NCI-H128 (cell line): ENCODE results near the gene POLR1E.
"Not testable (repeated sequence)": the region's sequence is repeated elsewhere in the genome, so short reads cannot be mapped to it uniquely, and the experiment has no call there.

ENCODE experiments used
- DNase-seq: peaks from one replicate; lab custom pipeline; 2025; ENCODE audit not compliant: unreplicated experiment; lab: John Stamatoyannopoulos, UW

The POLR1E gene

GRCh38 chr9:37501957-37502596 lies 16.3 kb downstream of the POLR1E start:
- no peak for DNase-seq

- DNase-seq, result no peak
These were observed 18.0 kb downstream of the POLR1E start for GRCh38 chr9:37503736-37504135.

GRCh38 chr9:37504605-37505004 lies 18.9 kb downstream of the POLR1E start:
- DNase-seq, result no peak

GRCh38 chr9:37507566-37508134 lies 21.9 kb downstream of the POLR1E start:
- no peak for DNase-seq

DNA sequence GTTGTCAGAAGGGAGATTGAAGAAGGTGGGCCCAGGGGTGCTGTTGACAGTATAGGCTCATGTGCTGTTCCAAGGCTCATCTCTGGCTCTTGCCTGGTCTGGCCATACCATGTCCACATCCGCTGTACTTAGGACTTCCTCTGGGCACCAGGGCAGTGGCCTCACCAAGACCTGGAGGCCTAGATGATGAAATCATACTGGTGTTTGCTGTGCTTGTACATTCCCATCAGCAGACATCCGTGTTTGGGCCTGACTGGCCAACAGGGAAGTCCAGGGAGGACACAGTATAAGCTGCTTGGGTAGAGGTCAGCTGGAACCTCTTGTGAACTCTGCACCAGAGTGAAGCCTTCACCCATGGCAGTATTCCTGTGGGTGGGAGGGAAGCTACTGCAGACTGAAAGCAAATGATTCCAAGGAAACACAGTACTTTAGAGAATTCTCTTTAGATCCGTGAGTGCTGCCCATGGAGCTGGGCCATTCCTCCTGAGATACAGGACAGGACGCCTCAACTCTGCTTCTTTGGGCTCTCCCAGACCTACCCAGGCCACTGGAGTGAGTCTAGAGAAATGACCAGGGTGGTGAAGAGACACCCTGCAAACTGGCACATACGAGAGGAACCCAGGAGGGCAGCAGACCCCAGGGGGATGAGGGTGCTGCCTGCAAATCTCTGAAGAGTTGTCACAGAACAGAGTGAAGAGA lies 22.5 kb downstream of the POLR1E start:
- DNase-seq, result no peak

DNA sequence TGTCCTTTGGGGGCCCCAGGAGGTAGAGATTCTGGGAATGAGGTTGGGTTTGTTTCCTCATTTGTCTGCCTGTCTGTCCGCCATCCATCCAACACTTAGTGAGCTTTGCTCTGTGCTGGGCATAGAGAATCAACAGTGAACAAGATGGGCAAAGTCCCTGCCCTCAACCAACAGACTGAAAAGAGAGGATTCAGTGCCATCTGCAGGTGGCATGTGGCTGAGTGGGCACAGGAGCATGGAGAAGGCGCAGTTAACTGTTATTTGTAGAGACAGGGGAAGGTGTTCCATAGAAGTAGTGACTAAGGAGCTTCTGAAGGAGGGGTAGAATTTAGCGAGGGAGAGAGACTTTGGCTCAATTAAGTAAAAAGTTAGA lies 23.1 kb downstream of the POLR1E start:
- no peak for DNase-seq

DNA sequence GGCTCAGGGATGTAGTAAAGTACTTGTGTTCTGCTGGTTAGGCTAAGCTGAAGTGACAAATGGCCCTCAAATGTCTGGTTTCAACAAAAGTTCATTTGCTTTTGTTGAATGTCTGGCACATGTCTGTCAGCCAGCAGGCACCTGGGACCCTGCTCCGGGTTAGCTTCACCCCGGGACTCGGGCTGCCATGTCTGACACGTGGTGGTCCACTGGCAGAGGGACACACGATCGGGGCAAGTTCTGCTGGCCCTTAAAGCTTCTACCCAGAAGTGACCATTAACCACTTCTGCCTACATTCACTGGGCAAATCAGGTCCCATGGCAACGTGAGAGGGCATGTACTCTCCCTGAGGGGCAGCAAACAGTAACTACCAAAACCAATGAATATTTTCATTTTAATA lies 23.8 kb downstream of the POLR1E start:
- no peak for DNase-seq

DNA sequence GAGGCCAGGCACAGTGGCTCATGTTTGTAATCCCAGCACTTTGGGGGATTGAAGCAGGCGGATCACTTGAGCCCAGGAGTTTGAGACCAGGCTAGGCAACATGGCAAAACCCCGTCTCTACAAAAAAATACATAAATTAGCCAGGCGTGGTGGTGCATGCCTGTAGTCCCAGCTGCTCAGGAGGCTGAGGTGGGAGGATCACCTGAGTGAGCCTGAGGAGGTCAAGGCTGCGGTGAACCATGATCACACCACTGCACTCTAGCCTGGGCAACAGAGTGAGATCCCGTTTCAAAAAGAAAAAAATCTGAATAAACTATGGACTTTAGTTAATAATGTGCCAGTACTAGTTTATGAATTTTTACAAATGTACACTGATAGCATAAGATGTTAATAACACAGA lies 24.3 kb downstream of the POLR1E start:
- DNase-seq, result not testable (repeated sequence)

DNA sequence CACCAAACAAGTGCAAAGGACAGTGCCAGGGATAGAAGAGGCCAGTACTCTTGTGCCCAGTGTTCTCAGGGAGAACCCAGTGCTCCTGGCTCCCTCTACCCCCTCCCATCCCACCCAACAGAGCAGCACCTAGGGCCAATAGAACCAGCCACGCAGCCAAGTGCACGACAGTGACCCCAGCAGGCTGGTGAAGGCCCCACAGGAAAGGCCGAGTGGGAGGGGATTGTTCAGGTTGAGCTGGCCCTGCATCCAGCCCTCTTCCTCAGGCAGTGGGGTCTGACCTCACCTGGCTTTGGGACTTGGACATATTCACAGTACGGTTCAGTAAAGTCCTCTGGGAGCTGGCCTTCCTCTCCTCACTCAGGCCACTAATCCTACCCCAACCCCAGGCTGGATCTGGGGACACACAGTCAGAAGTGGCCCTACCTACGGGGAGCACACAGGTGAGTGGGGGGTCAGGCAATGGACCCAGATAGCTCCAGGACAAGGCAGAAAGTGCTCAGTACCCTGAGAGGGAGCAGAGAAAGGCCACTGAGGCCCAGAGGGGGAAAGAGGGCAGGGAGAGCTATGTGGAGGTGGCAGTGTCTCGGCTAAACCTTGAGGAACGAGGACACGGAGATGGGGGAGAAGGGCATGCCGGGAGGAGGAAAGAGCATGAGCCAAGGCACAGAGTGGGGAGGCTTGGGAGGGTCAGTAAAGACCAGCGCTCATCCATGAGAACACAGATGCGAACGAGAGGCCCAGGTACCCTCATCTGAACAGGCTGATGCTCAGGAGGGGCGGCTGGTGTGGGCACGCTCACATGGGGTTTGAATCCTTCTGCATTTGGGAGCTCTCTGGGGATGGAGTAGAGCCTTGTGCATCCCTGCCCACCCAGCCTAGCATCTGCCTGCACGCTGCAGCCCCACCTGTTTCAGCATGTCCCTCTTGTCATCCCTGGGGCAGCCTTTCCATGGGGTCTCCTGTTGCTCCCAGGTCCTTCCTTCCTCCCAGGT lies 25.6 kb downstream of the POLR1E start:
- DNase-seq, result no peak

- no peak for DNase-seq
These were observed 26.7 kb downstream of the POLR1E start for GRCh38 chr9:37512437-37512836.

DNA sequence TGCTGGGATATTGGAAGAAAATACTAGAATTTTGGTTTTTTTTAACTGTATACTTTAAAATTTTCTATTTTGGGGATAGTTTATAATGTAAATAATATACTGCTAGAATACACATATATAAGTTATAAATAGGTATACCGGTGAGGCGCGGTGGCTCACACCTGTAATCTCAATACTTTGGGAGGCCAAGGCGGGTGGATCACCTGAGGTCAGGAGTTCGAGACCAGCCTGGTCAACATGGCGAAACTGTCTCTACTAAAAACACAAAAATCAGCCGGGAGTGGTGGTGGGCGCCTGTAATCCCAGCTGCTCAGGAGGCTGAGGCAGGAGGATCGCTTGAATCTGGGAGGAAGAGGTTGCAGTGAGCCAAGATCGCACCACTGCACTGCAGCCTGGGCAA lies 28.7 kb downstream of the POLR1E start:
- not testable (repeated sequence) for DNase-seq

DNA sequence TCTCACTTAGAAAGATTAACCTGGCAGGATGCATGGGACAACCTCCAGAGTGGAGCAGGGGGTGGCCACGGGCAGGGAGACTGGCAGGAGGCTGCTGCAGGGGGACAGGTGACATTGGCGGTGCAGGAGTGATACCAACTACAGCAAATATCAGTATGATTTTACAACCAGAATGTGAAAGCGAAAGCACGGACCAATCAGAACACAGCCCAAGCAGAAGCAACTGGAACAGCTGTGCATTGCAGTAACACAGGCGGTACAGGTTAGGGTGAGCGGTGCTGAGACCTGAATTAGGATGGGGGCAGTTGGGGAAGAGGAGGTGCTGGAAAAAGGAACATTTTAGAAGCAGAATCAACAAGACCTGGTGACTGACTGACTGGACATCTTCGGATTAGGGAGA lies 29.3 kb downstream of the POLR1E start:
- no peak for DNase-seq

GRCh38 chr9:37515620-37516258 lies 30.0 kb downstream of the POLR1E start:
- no peak for DNase-seq

- DNase-seq, result no peak
These were observed 32.2 kb downstream of the POLR1E start for GRCh38 chr9:37517923-37518322.

GRCh38 chr9:37520641-37521040 lies 34.9 kb downstream of the POLR1E start:
- no peak for DNase-seq

GRCh38 chr9:37521111-37521510 lies 35.4 kb downstream of the POLR1E start:
- no peak for DNase-seq

DNA sequence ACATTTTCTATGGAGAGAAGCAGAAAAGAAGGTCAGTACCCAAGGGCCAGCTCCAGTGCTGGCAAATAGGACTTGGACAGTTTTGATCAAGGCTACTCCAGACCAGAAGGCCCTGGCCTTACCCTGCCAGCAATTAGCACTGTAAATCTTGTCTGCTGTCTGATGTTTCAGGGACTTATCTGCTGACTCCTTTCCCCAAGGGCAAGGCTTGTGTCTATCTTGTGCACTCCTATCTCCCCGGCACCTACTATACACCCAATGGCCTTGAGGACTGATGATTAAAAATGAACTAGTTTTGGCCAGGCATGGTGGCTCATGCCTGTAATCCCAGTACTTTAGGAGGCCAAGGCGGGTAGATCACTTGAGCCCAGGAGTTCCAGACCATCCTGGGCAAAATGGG lies 37.2 kb downstream of the POLR1E start:
- DNase-seq, result no peak

GRCh38 chr9:37523916-37524315 lies 38.2 kb downstream of the POLR1E start:
- no peak for DNase-seq

DNA sequence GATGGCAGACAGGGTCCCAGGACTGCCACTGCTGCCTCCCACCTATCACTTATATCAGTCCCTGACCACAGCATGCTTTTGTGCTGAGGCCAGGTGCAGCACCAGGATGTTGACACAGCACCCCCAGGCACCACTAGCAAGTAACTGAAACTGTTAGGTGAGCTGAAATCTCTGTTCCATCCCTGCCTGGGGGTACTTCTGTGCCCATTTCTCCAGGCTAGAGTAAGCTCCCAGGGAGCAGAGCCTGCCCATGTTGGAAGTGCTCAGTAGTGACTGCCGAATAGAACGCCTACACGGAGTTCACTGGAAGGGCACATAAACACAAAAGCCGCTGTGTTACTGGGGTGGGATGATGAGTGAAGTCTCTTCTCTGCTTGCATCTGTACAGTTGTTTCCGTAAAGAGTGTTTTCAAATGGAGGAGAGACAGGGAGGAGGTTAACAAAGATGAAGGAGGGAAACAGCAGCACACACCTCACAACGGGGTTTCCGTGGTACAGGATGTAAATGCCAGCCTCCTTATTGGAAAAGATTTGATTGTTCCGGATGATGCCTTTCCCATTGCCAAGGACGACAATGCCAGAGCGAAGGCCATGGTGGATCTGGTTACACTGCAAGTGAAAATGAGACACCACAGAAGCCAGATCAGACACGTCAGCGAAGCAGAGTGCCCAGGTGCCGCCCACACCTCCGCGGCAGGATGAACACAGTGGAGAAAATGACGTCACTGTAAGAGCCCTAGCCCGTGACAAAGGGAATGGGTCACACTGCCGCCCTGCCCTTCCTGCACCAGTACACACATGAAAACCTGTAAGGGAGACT lies 43.1 kb downstream of the POLR1E start:
- peak; percentile 16 for DNase-seq

GRCh38 chr9:37531699-37532098 lies 46.0 kb downstream of the POLR1E start:
- DNase-seq, result no peak
